GM12892 (cell line): Measurements from ENCODE around the gene PDZD2.

Experiments
- POLR2A ChIP-seq: IDR thresholded peaks from 2 replicates; pipeline ENCODE4 v1.6.1; 2011; ENCODE audit warnings: low read depth, low read length, control low read depth
- POLR2AphosphoS5 ChIP-seq: IDR thresholded peaks from 2 replicates; pipeline ENCODE4 v1.6.1; 2011; ENCODE audit warnings: low read depth, low read length, control low read depth
- TAF1 ChIP-seq: IDR thresholded peaks from 2 replicates; pipeline ENCODE4 v1.6.1; 2011; ENCODE audit warnings: low read depth, mild to moderate bottlenecking, control low read depth, low read length, borderline replicate concordance

DNA sequence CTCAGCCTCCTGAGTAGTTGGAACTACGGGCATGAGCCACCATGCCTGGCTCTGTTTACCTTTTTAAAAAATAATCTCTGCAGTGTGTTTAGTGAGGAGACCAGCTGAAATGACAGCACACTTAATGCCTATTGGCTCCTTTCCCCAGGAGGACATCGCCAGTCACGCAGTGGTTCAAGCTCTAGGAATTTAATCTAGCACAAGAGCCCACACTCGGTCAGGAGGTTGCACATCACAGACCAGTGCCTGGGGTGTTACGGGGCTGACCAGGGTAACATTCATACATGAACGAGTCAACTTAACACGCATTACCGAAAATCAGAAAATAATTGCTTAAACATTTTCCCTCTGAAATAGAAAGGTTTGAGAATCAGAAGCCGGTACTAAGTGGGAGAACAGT lies 318.2 kb downstream of the PDZD2 start:
- TF ChIP-seq POLR2AphosphoS5 (no peak), POLR2A (no peak), TAF1 (no peak)
